ENCODE results near the gene SSU72. TPM values are rescaled to one million over a fixed set of nuclear protein-coding genes. Genes with fewer than 3 reads are reported as not detected.
"Not testable (repeated sequence)": the region's sequence is repeated elsewhere in the genome, so short reads cannot be mapped to it uniquely, and the experiment has no call there.

SSU72 gene
- total RNA-seq, 1 experiment from 2014 or later: 179 TPM

GRCh38 chr1:1510912-1511532 lies 63.6 kb downstream of the SSU72 start:
- Histone ChIP-seq H2AFZ (ENCODE audit: low read length) (no peak overlapping the region), H3T11ph (ENCODE audit: low read length) (no peak overlapping the region)

GRCh38 chr1:1509465-1509850 lies 65.2 kb downstream of the SSU72 start:
- not testable (repeated sequence) for H4K5ac ChIP-seq (ENCODE audit: insufficient read length, low read depth, low read length); H2BK5ac ChIP-seq (ENCODE audit: insufficient read length, low read length); H3K23ac ChIP-seq (ENCODE audit: insufficient read length, low read depth, low read length); H3K79me1 ChIP-seq (ENCODE audit: insufficient read depth, low read depth, low read length, poor library complexity, severe bottlenecking); H4K8ac ChIP-seq (replicated peaks; ENCODE audit: insufficient read length, low read depth, low read length); H3K9me3 Mint-ChIP-seq; H3K27ac ChIP-seq (ENCODE audit: insufficient read length, low read depth, low read length); H3K36me3 Mint-ChIP-seq (ENCODE audit: insufficient read depth in 1 of 3, low read depth in 3 of 3); H3K27me3 ChIP-seq (ENCODE audit: insufficient read depth, low read length); H3K18ac ChIP-seq (ENCODE audit: insufficient read length, low read depth, low read length); H2AK5ac ChIP-seq (ENCODE audit: insufficient read length, low read length); H3K27ac Mint-ChIP-seq; H2AFZ ChIP-seq (ENCODE audit: low read length); H3K4me2 ChIP-seq (ENCODE audit: insufficient read depth, insufficient read length, low read length); H3T11ph ChIP-seq (ENCODE audit: low read length); H2BK12ac ChIP-seq (ENCODE audit: insufficient read length, low read depth, low read length); H3K23me2 ChIP-seq (ENCODE audit: insufficient read length, low read depth, low read length, poor library complexity, severe bottlenecking); DNase-seq; H3K9ac ChIP-seq (ENCODE audit: extremely low read depth, insufficient read length, low read length); H3K27me3 Mint-ChIP-seq (ENCODE audit: low read depth); H3K56ac ChIP-seq (ENCODE audit: insufficient read length, low read depth, low read length); H2BK120ac ChIP-seq (ENCODE audit: low read depth, low read length, poor library complexity, severe bottlenecking); H3K4me3 Mint-ChIP-seq; H2BK15ac ChIP-seq (ENCODE audit: low read depth, low read length); H4K91ac ChIP-seq (ENCODE audit: insufficient read length, low read depth, low read length); H2BK20ac ChIP-seq (ENCODE audit: low read depth, low read length, poor library complexity, severe bottlenecking); H3K9me3 ChIP-seq (ENCODE audit: control insufficient read depth, low read depth, low read length); H3K4ac ChIP-seq (ENCODE audit: low read depth, low read length); H4K20me1 ChIP-seq (ENCODE audit: control insufficient read depth, insufficient read depth, insufficient read length); H3K79me2 ChIP-seq (ENCODE audit: insufficient read depth, low read length); H3K14ac ChIP-seq (ENCODE audit: insufficient read depth, low read length); H3K4me1 ChIP-seq (ENCODE audit: insufficient read depth, low read length)
- H3K4me1 Mint-ChIP-seq: peaks cover 12 to 19% of the 10 kb centered on the region in 2 experiments
- no CpG with 5 or more reads among the region's 21 CpGs for WGBS (ENCODE audit: extremely low coverage, insufficient read length, low lambda C conversion rate)

More at GRCh38 chr1:1510912-1511532, 63.6 kb downstream of the SSU72 start:
- H3K23me2 ChIP-seq (ENCODE audit: insufficient read length, low read depth, low read length, poor library complexity, severe bottlenecking): no peaks in the 10 kb centered on the region
- no peak overlapping the region for H2BK20ac ChIP-seq (ENCODE audit: low read depth, low read length, poor library complexity, severe bottlenecking)
- H2BK15ac ChIP-seq (ENCODE audit: low read depth, low read length): no peak overlapping the region
- no peaks in the 10 kb centered on the region for H3K4me1 ChIP-seq (ENCODE audit: insufficient read depth, low read length)
- peak overlapping the region; percentile 30 for H3K27ac ChIP-seq (ENCODE audit: insufficient read length, low read depth, low read length)
- H3K56ac ChIP-seq (ENCODE audit: insufficient read length, low read depth, low read length): no peak overlapping the region
- peaks cover 6 to 9% of the 10 kb centered on the region in 2 experiments for H3K4me1 Mint-ChIP-seq
- H2AK5ac ChIP-seq (ENCODE audit: insufficient read length, low read length): no peak overlapping the region
- H4K8ac ChIP-seq (replicated peaks; ENCODE audit: insufficient read length, low read depth, low read length): no peak overlapping the region
- H3K4me2 ChIP-seq (ENCODE audit: insufficient read depth, insufficient read length, low read length): peak overlapping the region; percentile 63
- no peak overlapping the region for H4K91ac ChIP-seq (ENCODE audit: insufficient read length, low read depth, low read length)
- no peak overlapping the region; the same call in 1 of the 2 replicates for H3K4ac ChIP-seq (ENCODE audit: low read depth, low read length)
- H3K4me3 Mint-ChIP-seq: peak overlapping the region; percentile 69 to 85
- TF ChIP-seq, protein P1, sequence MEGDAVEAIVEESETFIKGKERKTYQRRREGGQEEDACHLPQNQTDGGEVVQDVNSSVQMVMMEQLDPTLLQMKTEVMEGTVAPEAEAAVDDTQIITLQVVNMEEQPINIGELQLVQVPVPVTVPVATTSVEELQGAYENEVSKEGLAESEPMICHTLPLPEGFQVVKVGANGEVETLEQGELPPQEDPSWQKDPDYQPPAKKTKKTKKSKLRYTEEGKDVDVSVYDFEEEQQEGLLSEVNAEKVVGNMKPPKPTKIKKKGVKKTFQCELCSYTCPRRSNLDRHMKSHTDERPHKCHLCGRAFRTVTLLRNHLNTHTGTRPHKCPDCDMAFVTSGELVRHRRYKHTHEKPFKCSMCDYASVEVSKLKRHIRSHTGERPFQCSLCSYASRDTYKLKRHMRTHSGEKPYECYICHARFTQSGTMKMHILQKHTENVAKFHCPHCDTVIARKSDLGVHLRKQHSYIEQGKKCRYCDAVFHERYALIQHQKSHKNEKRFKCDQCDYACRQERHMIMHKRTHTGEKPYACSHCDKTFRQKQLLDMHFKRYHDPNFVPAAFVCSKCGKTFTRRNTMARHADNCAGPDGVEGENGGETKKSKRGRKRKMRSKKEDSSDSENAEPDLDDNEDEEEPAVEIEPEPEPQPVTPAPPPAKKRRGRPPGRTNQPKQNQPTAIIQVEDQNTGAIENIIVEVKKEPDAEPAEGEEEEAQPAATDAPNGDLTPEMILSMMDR (conservative IDR thresholded peaks at IDR 0.05): no peak; the same call in 2 of the 3 replicates
- H4K20me1 ChIP-seq (ENCODE audit: control insufficient read depth, insufficient read depth, insufficient read length): no peaks in the 10 kb centered on the region
- no peaks in the 10 kb centered on the region; the same call in 1 of the 2 replicates for H3K79me2 ChIP-seq (ENCODE audit: insufficient read depth, low read length)
- WGBS (ENCODE audit: extremely low coverage, insufficient read length, low lambda C conversion rate): no CpG with 5 or more reads among the region's 17 CpGs
- DNase-seq: peak; percentile 77
- H3K9me3 Mint-ChIP-seq: no peaks in the 10 kb centered on the region; a peak in 1 of 5 replicates
- H3K79me1 ChIP-seq (ENCODE audit: insufficient read depth, low read depth, low read length, poor library complexity, severe bottlenecking): no peaks in the 10 kb centered on the region
- peak overlapping the region; percentile 89 to 98 (median 92) for H3K27ac Mint-ChIP-seq
- H2BK12ac ChIP-seq (ENCODE audit: insufficient read length, low read depth, low read length): no peak overlapping the region
- H2BK120ac ChIP-seq (ENCODE audit: low read depth, low read length, poor library complexity, severe bottlenecking): peak overlapping the region; percentile 29
- H3K9ac ChIP-seq (ENCODE audit: extremely low read depth, insufficient read length, low read length): peak overlapping the region; percentile 69
- no peaks in the 10 kb centered on the region for H3K27me3 Mint-ChIP-seq (ENCODE audit: low read depth)
- H3K14ac ChIP-seq (ENCODE audit: insufficient read depth, low read length): peak overlapping the region; percentile 91
- H3K27me3 ChIP-seq (ENCODE audit: insufficient read depth, low read length): no peaks in the 10 kb centered on the region
- H3K36me3 Mint-ChIP-seq (ENCODE audit: insufficient read depth in 1 of 3, low read depth in 3 of 3): peaks cover 0 to 6% (median 4%) of the 10 kb centered on the region in 3 experiments; a peak in 3 of 7 replicates
- H3K23ac ChIP-seq (ENCODE audit: insufficient read length, low read depth, low read length): no peak overlapping the region
- H2BK5ac ChIP-seq (ENCODE audit: insufficient read length, low read length): no peak overlapping the region
- H3K9me3 ChIP-seq (ENCODE audit: control insufficient read depth, low read depth, low read length): no peaks in the 10 kb centered on the region
- no peak overlapping the region for H4K5ac ChIP-seq (ENCODE audit: insufficient read length, low read depth, low read length)
- no peak overlapping the region for H3K18ac ChIP-seq (ENCODE audit: insufficient read length, low read depth, low read length)
